ENCODE data around the gene CREB3L2.

DNA sequence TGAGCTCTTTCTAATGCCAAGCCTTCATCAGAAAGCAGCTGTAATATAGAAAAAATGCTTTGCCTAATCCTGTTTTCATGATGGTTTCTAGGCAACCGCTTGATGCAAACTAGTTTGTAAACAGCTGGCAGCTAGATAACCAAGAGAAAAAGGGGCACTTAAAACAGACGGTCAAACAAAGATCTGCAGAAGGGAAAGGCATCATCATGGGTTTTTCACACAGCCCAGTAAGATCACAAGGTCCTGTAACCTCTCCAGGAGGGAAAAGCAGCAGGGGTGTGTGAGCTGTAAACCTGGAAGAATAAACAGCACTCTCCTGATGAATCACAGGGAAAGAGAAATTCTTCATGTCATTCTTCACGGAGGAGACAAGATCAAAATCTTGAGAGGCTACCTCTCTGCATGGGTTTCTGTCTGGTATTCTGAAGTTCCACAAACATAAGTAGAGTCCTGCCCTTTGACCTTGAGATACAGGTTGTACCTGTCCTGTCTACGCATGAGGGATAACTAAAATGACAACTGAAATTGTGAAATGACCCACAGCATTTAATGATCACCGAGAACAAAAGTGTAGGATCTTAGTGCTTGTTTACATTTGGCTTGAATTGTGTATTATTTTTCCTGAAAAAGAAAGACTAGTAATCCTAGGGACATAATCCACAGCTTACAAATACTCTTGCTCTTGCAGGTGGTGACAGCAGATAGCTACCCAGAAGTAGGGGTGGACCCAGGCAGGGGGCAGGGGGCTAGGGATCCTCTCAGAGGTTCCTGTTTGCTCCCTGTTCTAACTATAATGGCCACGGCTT is 48.0 kb downstream of the CREB3L2 start:
- TF ChIP-seq, protein P1, sequence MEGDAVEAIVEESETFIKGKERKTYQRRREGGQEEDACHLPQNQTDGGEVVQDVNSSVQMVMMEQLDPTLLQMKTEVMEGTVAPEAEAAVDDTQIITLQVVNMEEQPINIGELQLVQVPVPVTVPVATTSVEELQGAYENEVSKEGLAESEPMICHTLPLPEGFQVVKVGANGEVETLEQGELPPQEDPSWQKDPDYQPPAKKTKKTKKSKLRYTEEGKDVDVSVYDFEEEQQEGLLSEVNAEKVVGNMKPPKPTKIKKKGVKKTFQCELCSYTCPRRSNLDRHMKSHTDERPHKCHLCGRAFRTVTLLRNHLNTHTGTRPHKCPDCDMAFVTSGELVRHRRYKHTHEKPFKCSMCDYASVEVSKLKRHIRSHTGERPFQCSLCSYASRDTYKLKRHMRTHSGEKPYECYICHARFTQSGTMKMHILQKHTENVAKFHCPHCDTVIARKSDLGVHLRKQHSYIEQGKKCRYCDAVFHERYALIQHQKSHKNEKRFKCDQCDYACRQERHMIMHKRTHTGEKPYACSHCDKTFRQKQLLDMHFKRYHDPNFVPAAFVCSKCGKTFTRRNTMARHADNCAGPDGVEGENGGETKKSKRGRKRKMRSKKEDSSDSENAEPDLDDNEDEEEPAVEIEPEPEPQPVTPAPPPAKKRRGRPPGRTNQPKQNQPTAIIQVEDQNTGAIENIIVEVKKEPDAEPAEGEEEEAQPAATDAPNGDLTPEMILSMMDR (IDR thresholded peaks at IDR 0.05), result no peak
- no peak for TF ChIP-seq POLR2A (IDR thresholded peaks at IDR 0.05)

Data from adrenal gland (tissue), 5 donors.